GM18499 (cell line): ENCODE measurements around the gene MTIF2.
"Not testable (repeated sequence)": the region's sequence is repeated elsewhere in the genome, so short reads cannot be mapped to it uniquely, and the experiment has no call there.

Source experiments
- ATAC-seq: cut with Tn5 transposase; IDR thresholded peaks from one replicate; pipeline ENCODE4 v1.9.1; 2021; ENCODE audit warnings: moderate number of reproducible peaks; ENCODE audit not compliant: insufficient read depth, unreplicated experiment

The MTIF2 gene

DNA sequence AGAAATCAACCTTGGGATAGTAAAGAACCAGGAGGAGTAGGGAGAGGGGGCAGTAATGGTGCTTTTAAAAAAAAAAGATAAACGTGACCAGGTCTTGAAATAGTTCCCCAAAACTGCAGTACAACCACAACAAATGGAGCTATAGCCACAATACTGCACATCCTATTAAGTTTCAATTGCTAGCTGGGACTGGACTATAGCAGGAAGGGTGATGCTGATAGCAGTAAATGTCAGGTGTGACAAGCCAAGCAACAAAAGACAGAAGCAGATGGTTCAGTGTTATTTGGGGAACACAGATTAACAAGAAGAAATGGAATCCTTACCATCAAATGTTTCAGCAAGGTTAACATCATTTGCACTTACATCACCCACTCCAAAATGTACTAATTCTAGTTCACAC, 26.4 kb downstream of the MTIF2 start:
- ATAC-seq = no peak

DNA sequence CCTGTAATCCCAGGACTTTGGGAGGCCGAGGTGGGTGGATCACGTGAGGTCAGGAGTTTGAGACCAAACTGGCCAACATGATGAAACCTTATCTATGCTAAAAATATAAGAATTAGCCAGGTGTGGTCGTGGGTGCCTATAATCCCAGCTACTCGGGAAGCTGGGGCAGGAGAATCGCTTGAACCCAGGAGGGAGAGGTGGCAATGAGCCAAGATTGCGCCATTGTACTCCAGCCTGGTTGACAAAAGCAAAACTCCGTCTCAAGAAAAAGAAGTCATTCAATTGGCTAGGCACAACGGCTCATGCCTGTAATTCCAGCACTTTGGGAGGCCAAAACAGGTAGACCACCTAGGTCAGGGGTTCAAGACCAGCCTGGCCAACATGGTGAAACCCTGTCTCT, 27.4 kb downstream of the MTIF2 start:
- not testable (repeated sequence) for ATAC-seq

DNA sequence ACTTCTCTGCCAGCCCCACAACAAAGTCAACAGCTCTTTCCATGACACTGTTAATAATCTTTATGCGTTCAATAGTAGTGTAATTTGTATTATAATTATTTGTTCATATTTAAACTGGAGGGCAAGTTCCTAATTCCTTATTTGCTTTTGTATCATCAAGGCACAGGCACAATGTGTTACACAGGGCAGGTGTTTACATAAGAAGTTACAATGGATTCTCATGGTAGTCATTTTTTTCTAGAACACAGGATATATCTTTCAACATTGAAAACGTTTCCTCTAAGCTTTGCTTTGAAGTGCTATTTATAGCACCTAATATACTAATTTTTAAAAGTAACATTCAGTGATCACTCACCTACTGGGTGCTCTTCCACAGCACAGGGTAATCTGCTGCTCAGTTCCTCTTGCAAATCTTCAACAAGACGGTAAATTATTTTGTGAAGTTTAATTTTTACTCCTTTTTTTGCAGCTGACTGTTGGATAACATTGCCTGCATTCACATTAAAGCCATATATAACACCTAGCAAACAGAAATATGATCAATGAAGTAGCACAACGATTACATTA, 29.3 kb downstream of the MTIF2 start:
- ATAC-seq = no peak

DNA sequence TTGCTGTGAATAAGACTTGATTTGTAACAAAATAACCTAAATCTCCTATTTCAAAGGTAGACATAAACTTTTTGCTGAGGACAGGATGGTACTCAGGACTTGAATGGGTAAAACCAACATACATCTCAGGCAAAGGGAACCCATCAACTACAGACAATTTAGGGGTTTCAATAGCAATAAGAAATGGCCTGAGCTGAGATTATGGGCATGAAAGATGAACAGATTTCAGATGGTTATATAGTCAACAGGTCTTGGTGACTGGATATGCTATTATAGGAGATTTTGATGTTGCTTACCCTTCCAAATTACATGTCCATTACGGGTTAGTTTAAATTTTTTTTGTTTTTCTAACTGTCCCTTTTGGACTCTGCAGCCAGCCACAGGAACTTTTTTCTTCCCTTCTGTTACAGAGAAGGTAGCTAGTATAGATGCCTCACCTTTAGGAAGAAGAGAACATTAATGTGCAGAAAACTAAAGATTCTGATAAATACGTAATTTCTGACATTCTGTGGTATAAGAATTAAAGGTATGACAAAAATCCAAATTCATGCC, 32.0 kb downstream of the MTIF2 start:
- no peak for ATAC-seq

DNA sequence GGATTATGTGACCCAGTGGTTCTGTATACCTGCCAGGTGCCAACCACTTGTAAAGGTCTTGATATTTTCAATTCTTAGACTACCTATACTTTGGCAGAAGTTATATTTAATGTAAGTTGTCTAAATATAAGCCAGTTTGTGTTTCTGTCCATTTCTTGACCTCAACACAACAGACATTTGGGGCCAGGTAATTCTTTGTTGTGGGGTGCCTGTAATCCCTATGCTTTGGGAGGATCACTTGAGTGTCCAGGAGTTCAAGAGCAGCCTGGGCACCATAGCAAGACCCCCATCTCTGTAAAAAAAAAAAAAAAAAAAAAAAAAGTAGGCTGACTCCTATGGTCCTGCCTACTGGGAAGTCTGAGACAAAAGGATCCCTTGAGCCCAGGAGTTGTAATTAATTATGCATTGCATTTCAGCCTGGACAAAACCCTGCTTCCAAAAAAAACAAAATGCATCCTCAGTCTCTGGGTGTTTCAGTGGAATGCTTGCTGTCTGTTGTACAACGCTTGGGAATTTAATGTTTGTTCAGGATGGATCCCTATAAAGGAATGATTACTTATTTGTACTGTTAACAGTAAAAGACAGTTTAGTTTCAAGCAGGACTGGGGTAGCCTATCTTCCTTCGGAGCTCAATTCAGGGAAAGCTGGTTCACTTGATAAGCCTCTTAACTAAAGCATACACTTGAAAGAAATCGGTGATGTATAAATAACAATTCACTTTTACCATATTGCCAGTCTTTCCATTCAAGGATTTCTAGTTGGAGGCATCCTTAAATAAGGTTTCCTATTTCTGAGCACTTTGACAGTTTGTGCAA, 33.1 kb downstream of the MTIF2 start:
- ATAC-seq = no peak

DNA sequence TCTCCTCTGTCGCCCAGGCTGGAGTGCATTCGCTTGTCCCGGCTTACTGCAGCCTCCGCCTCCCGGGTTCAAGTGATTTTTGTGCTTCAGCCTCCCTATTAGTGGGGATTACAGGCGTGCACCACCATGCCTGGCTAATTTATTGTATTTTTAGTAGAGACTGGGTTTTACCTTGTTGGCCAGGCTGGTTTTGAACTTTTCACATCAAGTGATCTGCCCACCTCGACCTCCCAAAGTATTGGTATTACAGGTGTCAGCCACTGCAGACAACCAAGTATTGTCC, 35.4 kb downstream of the MTIF2 start:
- ATAC-seq = no peak

DNA sequence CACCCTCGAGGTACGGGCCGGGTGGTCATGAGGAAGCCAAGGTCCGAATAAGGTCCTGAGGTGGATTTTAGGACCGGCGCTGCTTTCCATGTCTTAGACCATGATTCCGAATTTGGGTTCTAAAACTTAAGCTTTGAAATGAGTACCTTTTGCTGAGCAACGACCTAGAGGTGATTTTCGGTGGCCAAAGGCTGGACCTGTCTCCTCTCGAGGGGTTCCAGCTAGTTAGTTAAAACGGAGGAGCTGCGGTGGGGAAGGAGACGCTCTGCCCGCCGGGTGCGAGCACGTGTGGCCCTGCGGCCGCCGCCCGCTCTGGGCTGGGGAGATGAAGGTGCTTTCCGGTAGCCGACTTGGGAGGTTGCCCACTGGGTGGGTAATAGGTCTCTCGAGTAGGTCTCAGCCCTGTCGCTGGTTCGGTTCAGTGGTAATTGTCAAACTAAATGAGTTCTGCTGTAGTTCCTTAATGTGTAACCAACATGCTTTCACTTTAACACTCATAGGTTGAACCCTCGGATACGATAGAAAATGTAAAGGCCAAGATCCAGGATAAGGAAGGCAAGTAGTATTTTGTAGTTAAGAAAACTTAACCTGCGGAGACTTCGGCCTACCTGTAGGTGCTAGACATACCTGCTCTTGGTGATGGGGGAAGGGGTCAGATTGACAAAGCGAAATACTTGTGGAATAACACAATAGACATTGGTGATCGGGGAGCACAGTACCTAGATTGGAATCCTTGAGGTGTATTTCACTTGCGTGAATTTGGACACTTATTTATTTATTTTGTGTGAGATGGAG, 36.0 kb downstream of the MTIF2 start:
- ATAC-seq = peak; percentile 8

DNA sequence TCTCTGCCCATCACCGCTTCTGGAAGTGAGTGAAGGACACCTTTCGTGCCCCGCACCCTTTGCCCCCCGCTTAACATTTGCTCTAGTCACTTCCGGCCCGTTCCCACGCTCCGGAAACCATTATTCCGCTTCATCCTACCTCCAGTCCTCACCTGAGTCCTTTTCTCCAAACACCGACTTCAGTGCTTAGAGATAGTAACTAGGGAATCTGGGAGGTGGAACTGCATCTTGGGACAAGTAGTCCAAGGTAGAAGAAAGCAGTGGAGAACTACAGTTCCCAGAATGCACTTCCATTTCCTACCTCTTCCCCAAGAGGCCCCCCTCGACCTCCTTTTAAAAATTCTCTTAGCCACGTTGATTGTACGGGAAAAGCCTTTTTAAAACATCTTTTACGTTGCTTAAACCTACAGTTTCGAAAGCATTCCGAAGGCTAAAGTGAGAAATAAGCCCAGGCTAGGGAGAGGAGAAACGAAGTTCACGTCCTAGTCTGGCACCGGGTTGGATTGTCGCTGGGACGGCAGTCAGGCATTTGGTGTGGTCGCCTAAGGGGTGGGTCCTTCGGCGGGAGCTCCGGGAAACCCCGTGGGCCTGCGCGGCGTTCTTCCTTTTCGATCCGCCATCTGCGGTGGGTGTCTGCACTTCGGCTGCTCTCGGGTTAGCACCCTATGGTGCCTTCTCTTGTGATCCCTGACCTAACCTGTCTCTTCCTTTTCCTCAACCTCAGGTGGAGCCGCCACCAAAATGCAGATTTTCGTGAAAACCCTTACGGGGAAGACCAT, 36.8 kb downstream of the MTIF2 start, which contains the start of the genes CLHC1 and RPS27A:
CLHC1 (minus strand) TSS at position 210 of the 779 bp plus-strand sequence. CDS start 9,882 bp downstream, outside the sequence.
RPS27A (plus strand) TSS at position 605 of the 779 bp plus-strand sequence; CDS start at position 742, 137 bp downstream.
- ATAC-seq = peak; percentile 86

DNA sequence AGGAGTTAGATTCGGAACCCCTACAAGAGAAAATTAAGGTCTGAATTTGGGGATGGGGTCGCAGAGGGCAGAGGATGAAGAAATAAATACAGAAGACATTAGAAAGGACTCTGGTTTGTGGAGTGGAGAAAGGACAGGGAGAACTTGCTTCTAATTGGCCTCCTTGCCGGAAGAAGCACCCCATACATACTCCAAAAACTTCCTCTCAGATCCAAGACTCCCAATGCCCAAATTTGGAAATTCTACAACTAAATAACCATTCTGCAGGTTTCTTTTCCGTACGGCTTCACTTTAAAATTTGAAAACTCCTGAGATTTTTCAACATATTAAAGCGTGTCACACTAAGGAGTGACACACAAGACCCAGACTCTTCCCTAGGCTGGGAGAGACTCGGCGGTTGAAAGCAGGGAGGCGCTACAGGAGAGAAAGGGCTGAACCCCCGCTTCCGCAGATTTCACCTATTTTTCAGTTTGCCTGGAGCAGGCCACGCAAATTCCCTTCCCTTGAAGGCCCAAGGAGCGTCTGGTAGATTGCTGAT, 37.4 kb downstream of the MTIF2 start:
- ATAC-seq = no peak

DNA sequence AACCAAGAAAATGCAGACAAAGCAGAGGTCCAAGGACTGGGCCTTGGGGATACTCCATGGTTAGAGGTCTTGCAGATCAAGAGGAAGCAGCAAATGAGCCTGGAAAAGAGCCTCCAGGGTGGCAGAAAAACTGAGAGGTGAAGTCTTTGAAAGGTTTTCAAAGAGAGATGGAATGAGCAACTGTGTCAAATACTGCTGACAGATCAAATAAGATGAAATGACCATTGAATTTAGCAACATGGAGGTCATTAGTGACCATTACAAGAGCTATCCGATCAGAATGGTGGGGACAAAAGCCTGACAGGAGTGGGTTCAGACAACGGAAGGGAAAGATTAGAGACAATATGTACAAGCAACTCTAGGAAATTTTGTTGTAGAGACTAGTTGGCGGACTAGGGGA, 38.5 kb downstream of the MTIF2 start:
- ATAC-seq = no peak

DNA sequence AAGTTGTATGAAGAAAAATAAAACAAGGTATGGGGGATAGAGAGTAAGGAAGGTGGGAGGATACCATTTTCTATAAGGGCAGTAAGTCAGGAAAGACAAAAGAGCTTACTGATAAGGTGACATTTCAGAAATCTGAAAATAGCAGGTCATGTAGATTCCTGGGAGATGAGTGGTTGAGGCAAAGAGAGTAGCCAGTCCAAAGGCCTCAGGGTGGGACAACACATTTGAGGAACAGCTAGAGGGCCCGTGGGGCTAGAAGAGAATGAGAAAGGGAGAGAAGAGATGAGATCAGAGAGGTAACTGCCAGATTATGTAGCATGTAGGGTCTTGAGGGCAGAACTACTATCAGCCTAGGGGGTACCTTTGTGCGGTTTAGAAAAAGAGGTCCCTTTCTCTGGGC, 39.8 kb downstream of the MTIF2 start:
- no peak for ATAC-seq

DNA sequence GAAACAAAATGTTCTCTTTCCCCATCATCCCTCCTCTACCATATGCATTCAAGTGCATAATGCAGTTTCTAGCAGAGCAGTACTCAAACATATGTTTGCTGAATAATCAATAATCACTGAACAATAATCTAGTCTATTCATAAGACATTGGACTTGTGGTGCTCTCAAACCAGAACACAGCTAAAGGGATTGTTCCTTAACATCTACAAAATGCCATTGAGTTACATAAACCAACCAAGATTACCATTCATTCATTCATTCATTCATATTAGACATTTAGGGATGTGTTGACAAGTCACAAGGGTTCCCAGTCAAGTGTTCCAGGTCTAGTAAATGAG, 40.8 kb downstream of the MTIF2 start:
- ATAC-seq = no peak

DNA sequence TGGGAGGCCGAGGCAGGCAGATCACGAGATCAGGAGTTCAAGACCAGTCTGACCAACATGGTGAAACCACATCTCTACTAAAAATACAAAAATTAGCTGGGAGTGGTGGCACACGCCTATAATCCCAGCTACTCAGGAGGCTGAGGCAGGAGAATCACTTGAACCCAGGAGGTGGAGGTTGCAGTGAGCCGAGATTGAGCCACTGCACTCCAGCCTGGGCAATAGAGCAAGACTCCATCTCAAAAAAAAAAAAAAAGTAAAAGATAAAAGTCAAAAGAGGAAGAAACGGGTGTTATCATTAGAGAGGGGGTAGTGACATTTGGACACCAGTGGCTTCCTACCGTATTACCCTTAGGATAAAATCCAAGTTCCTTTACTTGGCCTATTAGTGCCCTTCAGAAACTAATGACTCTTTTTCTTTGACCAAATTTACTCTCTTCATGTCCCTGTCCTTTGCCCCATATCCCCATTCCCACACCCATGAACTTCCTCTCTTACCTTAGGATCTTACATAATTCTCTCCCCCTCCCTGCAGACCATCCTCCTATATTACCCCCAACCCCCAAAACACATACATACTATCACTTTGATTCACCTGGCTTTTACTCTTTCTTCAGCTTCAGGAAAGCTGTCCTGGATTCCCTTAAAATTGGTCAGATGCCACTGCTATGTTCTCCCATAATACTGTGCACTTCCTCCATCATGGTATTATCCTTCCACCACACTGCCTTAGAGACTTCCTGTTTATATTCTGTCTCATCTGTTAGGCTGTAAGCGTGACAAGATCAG, 41.4 kb downstream of the MTIF2 start:
- not testable (repeated sequence) for ATAC-seq

DNA sequence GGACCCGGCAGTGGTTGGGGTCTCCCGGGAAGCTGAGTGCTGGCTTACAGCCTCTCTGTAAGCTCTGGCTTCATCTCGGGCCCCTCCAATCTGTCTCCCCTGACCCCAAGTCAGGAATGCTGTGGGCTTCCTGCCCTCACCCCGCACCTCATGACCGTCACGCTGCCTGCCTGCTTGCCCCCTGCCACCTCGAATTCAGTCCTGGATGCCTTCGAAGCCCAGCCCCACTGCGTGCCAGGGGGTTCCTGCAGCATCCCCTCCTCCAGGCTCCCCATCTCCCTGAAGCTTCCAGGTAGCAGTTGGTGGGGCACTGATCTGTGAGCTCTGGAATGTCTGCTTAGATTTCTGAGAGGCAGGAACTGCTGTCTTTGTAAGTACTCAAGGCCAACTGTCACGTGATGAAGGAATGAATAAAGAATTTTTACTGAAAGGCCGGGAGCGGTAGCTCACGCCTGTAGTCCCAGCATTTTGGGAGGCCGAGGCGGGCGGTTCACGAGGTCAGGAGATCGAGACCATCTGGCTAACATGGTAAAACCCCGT, 43.5 kb downstream of the MTIF2 start:
- no peak for ATAC-seq

DNA sequence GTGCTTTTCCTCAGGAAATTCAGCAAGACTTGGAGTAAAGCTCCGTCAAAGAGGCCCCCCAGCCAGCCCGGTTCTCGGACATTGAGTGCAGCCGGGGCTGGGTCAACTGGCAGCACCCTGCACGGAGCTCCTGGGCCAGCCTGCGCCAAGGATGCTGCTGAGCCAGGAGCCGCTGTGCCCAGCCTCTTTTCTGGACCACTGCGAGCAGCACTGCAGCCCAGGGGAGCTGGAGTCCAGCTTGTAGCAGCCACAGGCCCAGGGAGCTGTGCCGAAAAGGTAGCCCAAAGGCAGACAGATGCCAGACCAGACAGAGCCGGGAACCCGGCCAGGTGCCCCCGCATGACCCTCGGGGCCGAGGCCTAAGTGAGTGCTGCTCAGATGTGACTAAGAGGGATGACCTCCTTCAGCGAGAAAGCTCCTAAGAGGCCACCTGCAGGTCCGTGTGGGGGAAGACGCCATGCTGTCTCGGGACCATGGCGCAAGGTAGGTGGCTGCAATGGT, 44.2 kb downstream of the MTIF2 start:
- no peak for ATAC-seq

DNA sequence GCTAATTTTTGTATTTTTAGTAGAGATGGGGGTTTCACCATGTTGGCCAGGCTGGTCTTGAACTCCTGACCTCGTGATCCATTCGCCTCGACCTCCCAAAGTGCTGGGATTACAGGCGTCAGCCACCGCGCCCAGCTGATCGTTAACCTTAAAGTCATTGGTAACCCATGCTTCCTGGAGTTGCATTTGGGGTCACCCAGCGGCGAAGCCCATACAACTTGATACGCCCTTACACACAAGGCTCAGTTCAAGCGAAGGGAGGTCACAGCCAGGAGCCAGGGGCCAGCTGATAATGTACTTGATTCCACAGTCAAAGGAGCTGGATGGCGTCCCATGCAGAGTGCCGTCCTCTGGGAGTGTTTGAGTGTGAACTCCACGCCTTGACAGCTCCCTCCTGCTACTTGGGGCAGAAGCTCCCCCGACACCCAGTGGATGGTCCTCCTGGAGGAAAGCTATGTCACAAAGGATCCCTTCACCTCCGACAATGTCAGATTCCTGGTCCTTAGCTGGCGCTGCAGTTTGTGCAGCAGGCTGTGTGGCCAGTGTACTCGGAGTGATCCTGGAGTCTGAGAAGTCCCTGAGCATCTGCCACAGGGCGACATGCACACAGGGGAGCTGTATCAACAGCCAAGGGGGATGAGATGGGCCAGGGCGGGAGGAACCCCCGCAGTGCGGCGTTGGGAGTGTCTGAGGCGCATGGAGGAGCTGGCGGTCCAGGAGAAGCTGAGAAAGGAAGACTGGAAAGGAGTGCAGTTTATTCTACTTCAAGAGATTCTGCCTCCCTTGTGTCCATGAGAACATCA, 44.9 kb downstream of the MTIF2 start:
- no peak for ATAC-seq

DNA sequence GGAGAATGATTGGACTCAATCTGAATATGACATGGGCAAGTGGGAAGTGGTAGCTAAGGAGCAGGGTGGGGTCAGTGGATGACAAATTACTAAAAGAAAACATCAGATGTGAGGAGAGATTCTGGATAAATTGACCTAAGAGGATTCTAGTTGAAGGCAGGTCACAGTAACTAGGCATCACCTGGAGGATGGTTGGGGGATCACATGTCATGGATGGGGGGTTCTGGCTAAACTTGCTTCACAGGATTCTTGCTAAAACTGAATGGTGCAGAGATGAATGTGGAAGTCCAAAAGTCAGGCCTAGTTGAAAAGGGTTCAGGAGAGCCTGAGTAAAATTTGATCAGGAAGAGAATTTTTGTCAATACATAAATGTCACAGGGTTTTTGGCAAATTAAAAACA, 55.2 kb downstream of the MTIF2 start:
- ATAC-seq = no peak

DNA sequence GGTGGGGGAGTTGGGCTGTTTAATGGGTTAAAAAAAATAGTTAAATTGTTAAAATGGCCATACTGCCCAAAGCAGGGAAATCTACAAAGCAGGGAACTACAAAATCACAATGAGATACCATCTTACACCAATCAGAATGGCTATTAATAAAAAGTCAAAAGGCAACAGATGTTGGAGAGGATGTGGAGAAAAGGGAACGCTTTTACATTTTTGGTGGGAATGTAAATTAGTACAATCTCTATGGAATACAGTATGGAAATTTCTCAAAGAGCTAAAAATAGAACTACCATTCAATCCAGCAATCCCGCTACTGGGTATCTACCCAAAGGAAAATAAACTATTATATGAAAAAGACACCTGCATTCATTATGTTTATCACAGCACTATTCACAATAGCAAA, 64.1 kb downstream of the MTIF2 start:
- no peak for ATAC-seq
